C1 segment of cervical spinal cord (tissue), 14 donors: ENCODE results near the gene LY6G5C.
A peak's percentile ranks its signal among the peaks of the same experiment; 100 is the strongest.

Source experiments
- DNase-seq, 14 donors: peaks; one replicate each; lab custom pipeline; 2025; lab: John Stamatoyannopoulos, UW

The LY6G5C gene

DNA sequence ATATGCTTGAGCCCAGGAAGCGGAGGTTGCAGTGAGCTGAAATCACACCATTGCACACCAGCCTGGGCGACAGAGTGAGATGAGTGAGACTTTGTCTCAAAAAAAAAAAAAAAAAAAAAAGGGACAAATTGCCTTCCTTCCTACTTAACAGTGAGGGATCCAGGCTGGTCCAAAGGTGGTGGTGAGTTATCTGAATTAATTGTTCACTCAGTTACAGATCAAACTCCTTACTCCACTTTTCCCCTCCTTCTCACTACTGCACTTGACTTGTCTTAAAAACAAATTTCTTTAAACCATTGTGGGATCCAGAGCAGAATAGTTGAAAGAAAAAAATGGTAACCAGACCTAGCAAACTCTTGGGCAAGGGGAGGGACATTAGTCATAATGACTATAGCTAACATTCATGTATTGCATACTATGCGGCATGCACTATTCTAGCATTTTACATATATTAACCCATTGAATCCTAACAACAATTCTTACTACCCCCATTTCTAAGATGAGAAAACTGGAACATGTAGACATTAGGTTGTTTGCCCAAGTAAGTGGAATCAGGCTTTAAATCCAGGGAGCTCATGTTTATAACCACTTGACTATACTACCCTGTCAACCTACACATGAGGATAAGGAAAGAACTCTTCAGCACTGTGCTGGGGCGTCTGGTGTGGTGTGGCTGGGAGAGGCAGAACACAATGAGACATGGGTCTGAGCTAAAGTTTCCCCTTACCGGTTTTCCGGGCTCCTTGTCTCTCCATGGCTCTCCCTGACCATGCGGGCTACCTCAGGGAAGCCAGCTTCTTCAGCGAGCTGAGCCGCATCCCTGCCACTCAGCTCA is 17.5 kb downstream of the LY6G5C start:
- DNase-seq = no peak

DNA sequence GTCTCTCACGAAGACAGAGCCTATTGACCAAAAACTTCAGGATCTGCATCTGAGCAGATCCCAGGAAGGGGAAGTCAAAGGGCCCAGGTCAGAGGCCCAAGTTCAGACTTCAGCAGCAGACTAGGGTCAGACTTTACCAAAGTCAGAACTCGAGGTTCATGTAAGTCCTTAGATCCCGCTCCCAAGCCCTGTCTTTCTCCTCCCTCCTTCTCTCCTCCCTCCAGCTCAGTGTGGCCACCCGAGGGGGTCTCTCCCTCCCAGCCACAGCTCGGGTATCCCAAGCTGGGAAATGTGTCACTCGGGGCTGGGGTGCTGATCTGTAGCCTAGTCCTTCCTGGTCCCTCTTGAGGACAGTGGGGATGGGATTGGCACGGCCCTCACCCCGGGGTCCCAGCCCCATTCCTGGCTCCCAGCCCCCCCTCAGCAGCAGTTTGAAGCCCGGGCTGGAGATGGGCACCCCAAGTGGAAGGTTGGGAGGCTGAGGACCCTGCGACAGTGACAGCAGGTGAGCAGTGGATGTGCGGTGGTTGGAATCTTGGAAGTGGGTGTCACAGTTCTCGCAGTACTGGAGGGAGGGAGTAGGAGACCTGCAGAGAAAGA is 18.6 kb downstream of the LY6G5C start:
- DNase-seq = no peak

DNA sequence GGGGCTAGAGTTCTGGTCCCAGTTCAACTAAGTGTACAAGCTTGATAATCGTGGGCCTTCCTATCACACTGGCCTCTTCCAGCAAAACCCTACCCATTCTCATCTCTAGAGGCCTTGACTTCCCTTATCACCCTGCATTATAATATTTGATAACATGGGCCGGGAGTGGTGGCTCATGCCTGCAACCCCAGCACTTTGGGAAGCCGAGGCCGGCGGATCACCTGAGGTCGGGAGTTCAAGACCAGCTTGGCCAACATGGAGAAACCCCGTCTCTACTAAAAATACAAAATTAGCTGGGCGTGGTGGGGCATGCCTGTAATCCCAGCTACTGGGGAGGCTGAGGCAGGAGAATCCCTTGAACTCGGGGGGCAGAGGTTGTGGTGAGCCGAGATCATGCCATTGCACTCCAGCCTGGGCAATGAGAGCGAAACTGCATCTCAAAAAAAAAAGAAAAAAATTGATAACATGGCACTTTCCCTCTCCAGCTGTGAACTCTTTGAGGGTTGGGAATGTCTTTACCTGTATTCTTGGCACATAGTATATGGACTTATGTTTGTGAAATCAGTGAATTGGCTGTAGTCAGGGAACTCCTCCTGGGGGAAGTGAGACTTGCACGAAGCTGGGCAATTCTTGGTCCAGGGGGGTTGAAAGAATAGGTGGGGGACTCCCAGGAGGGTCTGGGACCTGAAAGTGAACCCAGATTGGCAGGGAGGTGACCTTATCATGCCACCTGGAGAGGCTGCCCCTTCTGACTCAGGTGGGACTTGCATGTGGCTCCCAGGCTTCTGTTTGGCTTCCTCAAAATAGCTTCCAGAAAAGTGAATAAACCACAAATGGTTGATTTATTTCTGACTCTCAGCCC is 19.4 kb downstream of the LY6G5C start:
- DNase-seq = no peak

DNA sequence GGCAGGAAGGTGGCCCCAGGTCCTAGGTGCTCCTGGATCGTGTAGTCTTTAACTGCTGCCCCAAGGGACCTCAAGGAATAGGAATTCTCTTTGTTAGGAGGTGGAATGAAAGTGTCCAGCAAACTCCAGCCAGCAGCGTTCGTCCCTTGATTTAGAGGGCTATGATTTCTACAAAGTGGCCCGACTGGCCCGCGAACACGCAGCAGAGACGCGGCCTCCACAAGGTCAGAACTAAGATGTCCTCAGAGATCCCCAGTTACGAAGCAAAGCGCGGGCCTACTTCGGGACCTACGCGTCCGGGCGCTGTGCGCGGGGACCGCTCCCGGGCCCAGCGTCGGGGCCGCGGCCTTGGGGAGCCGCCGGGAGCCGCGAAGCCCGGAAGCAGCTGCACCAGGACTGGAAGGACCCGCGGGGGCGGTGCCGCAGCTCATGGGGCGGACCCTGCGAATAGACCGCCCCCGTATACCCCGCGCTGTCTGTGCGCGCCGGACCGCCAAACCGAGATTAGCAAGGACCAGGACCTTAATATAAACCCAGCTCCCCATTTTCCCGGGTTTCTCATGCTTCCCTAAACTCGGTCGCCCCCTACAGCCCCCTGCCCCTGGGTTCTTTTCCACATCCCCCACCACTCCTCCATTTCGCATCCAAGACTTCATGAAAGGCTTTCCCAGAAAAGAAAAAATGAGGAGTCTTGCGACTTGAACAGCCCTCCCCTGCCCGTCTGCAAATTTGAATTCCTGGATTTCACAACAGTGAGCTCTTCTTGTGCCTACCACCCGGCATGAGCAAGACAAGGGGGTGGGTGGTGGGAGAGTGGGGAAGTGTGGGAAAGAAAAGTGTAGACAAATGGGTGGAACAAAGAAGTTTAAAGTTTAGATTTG is 20.2 kb downstream of the LY6G5C start, which contains the start of gene C6orf47:
C6orf47 (minus strand) TSS at position 398 of the 881 bp plus-strand sequence. CDS start 831 bp downstream, outside the sequence.
- peak in 13 of 14 donors; percentile 27 to 83 (median 57) for DNase-seq

DNA sequence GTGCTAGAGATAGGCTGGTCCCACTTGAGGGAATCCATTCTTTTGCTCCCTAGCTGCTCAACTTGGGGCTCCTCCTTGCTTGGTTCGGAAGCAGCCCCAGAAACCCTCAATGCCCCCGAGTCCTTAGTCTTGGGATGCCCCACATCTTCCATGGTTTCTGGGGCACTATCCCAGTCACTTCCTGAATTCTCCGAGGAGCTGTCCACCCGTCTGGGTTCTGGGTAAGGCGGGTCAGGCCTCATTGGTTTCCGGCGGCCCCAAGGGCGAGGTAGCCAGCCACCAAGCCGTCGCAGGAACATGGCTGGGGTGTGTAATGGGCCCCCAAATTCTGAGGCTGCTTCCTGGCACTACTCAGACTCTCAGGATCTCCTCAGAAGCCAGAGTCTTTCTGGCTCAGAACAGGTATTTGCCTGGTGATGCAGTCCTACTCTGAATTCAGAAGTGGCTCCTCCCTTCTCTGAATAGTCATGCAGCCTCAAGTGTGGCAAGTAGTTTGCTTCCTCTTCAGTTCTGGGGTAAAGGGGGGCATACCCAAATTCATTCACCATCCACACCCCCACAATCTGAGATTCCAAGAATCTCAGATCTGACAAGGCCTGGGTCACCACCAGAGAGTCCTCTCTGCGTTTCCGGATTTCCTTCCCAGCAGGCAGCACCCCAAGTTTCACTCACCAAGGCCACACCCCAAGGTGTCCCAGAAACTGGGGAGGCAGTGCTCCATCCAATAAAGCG is 21.1 kb downstream of the LY6G5C start:
- DNase-seq = peak in 1 of 14 donors; percentile 38

DNA sequence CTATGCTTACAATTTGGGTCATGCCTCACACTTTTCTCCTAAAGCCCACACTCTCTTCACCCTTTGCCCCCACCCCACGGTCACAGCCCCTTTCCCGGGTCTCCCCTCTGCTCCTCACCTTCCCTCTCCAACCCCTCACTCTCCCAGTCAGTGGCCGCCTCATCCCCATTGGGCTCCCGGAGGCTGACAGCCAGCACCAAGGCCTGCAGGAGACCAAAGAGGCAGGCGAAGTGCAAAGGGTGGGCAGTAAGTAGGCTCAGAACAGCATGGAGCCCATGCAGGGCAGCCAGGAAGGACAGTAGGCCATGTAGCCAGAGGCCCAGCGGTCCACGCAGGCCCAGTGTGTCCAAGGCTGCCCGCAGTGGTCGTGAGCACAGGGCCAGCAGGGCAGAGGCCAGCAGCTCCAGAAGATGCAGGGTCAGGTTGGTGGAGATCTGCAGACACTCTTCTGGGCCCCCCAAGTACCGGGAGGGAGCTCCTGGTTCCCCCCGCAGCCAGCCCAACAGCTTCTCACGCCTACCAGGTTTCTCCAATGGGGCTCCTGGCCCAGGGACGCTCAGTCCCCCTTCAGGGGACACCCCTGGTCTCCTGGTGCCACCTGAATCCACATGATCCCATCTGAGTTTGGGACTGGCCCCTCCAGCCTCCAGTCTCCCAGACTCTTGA is 21.8 kb downstream of the LY6G5C start:
- no peak for DNase-seq

DNA sequence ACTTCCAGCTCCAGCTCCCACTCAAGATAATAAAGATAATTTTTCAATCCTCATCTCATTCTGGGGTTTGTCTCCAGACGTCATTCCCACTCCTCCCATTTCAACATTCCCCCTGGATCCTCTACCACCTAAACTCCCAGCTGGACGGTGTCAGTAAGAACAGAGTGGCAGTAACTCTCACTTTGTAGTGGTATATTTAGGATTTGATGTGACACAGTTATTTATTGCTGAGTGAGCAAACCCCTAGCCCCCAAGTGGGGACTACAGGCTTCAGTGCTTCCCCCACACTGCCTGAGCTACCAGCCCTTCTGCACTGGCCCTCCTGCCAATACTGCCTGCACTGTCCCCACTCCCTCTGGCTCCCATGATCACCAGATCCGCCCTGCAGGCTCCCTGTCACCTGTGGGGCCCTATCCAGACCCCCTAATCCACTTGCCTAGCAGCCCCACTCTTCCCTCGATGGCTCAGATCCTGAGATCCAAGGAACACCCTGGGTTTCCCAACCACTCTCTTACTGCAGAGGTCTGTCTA is 22.6 kb downstream of the LY6G5C start:
- DNase-seq = no peak

DNA sequence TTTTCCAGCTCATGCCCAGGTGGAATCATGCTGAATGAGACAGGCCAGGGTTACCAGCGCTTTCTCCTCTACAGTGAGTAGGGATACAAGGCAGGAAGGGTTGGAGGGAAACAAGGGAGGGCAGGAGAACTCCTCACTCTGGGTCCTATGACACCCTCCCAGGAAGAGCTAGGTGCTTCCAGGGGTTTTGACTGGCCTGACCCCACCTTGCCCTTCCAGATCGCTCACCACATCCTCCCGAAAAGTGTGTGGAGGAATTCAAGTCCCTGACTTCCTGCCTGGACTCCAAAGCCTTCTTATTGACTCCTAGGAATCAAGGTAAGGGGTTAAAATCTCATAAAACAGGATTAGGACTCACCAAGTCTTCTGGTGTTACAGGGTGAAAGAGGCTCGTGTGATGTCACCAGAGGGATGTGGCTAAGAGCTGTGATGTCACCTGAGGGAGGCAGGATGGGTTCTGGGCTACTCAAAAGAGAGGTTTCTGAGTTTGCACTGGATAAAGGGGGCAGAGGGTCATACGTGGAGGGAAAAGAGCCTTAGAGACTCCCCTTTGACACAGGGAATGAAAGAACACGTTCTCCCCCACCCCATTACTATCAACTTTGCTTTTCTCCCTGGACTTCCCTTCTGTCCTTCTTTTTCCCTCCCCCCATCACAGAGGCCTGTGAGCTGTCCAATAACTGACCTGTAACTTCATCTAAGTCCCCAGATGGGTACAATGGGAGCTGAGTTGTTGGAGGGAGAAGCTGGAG is 23.3 kb downstream of the LY6G5C start:
- no peak for DNase-seq

DNA sequence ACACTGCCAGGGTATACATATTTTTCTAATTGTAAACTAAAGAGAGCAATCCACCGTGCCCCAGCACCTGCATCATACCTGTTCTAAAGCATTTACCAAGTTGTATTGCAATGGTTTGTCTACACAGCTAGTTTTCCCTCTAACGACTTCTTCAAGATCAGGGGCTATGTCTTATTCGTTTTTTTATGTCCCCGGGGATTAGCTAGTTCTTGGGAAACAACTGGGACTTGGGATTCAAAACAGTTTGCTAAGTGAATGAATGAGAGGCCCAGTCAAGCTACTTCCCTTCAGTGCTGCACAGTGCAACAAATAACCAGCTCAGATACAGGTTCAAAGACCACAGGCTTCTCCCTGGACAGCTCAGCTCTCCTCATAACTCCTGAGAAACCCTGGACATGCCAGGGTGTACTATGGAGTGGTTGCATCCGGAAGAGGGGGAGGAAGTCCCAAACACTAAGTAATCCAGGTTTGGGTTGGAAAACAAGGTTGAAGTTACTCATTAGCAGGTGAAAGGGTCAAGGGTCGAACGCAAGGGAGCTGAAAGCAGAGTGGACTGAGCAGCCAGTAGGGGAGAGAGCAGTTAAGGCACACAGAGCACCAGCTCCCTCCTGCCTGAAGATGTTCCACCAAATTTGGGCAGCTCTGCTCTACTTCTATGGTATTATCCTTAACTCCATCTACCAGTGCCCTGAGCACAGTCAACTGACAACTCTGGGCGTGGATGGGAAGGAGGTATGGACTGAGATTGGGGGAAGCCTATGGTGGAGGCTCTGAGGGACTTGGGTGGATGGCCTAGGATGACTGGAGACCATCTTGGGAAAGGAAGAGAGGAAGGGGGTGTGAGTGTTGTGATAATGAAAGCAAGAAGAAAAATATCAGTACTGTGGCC is 25.3 kb downstream of the LY6G5C start, which contains the start of gene APOM:
APOM (plus strand) TSS at position 546 of the 889 bp plus-strand sequence; CDS start at position 619, 73 bp downstream.
- no peak for DNase-seq

DNA sequence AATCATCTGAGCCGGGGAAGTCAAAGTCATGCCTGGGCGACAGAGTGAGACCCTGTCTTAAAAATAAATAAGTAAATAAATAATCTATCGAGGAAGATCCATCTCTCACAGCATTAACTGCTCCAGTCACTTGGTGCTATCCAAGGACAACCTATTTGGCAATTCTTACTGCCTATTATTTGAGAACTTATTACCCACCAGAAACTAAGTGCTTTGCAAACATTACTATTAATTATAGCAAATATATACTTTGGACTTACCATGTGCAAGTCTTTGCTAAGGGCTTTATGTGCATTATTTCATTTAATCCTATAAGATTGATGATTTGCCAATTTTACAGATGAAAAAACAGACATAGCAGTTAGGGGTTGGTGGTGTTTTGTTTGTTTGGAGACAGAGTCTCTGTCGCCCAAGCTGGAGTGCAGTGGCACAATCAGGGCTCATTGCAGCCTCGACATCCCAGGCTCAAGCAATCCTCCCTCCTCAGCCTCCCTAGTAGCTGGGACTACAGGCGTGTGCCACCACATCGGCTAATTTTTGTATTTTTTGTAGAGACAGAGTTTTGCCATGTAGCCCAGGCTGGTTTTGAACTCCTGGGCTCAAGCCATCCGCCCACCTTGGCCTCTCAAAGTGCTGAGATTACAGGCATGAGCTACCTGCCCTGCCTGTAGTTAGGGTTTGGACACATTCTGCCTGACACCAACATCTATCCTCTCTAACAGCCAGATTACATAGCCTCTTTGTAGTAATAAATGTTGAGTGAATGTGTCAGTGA is 26.1 kb downstream of the LY6G5C start:
- DNase-seq = no peak

DNA sequence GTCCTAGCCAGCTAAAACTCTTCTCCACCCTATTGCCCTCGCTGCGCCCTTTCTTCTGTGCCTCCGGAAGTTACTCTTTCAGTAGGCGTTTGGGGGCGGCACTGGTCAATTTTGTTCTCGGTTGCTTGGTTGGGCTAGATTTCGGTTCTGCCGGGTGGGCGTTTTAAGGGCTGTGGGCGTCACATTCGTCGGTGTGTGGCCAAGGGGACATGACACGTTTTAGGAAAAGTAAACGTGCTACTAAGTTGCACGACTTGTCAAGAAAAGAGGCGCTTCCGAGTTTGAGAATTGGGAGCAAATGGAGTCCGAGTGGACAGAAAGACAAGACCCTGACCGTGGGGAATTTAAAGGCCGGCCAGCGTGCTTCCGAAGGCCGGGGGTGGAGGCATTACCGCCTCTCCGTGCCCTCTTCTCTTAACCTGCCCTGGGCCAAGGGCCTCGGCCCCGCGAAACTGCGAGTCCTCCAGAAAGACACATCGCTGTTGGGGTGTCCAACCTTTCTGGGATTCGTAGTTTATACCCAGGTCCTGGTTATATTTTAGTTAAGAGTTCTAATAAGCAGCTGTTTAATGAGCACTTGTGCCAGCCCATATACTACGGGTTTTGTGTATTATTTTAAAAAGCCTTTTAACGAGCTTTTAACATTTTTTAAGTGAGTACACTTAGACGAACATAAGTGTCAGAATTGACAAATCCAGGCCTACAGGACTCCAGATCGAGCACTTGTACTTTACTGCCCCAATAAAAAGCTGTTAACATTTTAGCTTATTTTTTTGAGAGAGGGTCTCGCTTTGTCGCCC is 27.7 kb downstream of the LY6G5C start:
- peak in 5 of 14 donors; percentile 94 to 96 (median 94) for DNase-seq

DNA sequence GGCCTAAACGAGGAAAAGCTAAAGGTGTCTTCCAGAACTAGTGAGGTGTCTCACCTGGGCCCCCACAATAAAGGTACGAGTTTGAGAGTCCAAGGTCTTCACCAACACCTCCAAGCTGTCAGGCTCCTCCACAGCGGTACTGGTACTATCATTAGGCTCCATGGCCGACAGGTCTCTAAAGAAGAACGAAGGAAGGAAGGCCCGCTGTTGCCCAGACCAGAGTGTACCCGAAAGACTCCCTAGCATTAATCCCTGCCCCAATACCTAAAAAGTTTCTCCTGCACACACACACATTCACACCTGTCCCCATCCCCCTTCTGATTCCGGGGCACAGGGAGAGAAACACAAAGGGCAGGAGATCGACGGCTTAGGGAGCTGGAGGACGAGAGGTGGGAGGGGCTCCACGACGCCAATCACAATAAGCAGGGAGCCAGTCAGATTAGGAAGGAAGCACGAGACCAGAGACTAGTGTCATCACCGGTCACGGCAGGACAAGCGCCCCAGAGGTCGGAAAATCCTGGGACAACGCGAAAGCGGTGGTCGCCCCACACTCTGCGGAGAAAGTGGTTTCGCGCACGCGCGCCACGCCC is 29.2 kb downstream of the LY6G5C start:
- DNase-seq = peak in 3 of 14 donors; percentile 78 to 83 (median 80)

DNA sequence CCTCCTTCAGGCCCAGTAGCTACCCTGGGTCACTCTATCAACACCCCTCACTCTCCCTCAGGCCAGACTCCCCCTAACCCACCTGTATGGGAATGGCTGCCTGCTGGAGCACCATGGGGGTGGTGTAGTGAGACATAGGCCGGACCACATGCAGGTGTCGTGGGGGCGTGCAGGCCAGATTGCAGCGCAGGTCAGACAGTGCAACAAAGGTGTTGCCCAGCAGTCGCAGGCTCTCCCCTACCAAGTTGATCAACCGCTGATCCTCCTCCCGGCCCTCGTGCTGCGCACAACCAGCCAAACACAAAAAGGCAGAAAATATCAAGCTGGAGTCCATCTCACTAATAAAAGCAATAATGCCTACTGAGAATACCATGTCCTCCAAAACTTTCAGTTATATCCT is 35.5 kb downstream of the LY6G5C start:
- no peak for DNase-seq

DNA sequence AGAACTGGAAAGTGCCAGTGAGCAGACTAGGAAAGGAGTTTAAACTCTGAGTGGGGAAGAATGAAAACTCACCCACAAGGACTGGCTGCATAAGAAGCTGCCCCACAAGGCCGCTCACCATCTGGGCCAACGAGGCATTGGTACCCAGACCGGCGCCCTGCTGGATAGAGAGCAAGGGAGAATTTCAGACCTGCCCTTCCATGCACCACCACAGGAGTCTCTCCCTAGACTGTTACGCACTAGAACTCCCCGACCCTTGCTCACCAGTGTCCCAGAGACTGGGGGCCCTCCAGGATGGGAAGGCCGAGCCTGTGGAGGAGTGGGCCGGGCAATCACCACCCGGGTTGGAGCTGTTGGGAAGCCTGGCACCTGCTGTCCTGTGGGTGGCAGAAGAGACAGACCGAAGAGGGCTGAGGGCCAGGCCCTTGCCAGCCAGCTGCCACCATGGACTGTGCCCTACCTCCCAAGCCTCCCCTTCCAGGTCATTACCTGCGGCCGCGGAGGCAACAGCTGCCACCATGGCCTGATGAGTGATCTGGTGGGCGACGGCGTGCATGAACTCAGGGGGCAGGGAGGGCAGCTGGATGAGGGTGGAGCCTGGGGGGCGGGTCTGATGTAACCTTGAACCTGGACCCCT is 36.9 kb downstream of the LY6G5C start:
- DNase-seq = no peak
